HG03520 (cell line): ENCODE measurements around the gene TAS2R16.

ENCODE experiments used
- ATAC-seq: cut with Tn5 transposase; IDR thresholded peaks from one replicate; pipeline ENCODE4 v1.9.1; 2021; ENCODE audit warnings: mild to moderate bottlenecking, moderate library complexity; ENCODE audit not compliant: unreplicated experiment

Gene TAS2R16, protein sequence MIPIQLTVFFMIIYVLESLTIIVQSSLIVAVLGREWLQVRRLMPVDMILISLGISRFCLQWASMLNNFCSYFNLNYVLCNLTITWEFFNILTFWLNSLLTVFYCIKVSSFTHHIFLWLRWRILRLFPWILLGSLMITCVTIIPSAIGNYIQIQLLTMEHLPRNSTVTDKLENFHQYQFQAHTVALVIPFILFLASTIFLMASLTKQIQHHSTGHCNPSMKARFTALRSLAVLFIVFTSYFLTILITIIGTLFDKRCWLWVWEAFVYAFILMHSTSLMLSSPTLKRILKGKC

DNA sequence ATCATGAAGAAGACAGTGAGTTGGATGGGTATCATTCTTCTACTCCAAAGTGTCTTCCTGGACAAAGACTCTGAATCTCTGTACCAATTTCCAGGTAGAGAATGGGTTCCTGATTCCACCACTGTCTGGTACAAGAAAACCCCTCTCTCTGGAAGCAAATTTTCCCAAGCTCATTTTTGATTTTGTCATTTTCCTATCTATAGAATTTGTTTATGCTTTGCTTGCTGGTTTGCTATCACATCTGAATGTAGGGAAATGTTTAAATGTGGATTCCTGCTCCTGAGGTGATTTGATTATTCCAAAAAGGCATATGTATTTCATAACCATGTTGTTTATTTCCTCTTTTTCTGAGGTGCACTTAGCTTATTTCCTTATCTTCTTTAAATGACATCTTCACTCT, at the start of gene TAS2R16:
TAS2R16 (minus strand) TSS at position 101 of the 400 bp plus-strand sequence; CDS start at position 35, 66 bp downstream.
- ATAC-seq = no peak

DNA sequence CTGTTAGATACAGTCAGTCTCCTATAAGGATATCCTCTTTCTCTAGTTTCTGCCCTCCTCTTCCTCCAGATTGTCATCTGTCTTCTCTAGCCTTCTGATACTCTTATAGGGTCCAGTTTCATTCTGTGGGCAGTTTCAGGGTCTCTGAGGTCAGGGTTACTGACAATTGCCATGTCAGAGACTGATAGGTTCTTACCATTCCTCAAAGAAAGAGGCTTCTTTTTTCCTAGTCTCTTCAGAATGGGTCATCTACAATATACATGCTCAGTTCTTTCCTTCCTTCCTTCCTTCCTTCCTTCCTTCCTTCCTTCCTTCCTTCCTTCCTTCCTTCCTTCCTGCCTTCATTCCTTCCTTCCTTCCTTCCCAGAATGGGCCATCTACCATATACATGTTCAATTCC, 48.1 kb upstream of the TAS2R16 start:
- no peak for ATAC-seq

DNA sequence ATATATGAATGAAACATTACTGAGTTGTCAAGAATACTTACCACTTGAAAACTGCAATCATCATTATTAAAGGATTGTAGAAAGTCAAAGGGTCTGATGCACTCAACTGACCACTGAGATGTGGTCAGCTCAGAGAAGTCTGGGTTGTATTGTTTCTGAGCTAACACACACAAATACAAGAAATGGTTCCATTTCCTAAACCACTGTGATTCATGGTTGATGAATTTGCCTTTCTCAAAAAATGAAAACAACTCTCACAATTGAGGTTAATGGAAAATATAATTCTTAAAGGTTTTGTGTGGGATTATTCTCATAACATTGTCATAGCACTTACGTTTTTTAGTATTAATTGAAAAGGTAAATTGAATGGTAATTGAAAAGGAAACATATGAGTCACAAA, 45.6 kb upstream of the TAS2R16 start:
- ATAC-seq = no peak

DNA sequence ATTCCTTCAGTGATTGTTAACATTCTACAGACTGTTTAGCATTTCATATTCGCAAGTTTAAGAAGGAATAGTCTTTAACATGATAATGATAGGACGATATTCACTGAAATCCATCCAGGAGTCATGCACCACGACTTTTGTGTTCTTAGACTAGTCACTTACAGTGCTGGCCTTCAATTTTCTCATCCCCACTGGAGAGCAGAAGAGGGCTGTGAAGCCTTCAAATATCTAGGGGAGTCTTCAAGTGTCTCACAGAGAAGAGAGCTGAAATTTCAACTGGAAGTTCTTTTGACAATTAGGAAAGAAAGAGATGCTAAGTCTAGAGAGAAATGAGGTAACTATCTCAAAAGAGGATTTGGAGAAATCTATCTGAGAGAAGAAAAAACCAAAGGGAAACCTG, 43.8 kb upstream of the TAS2R16 start:
- no peak for ATAC-seq

DNA sequence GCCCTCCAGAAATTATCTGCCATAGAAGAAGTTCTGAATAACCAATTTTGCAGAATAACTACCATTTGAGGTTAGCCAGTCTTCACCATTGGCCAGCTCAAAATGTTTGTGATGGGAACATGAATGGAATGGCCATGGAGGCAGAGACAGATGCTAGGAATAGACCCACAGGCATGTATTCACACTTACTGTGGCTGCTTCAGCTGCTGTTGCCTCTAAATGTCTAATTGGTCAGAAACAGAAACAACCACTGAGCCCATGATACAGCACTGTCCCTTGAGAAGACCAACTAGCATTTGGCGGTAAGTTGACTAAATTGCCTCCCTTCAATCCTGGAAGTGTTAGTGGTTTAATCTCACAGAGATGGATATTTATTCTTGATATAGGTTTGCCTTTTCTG, 38.6 kb upstream of the TAS2R16 start:
- ATAC-seq = no peak

DNA sequence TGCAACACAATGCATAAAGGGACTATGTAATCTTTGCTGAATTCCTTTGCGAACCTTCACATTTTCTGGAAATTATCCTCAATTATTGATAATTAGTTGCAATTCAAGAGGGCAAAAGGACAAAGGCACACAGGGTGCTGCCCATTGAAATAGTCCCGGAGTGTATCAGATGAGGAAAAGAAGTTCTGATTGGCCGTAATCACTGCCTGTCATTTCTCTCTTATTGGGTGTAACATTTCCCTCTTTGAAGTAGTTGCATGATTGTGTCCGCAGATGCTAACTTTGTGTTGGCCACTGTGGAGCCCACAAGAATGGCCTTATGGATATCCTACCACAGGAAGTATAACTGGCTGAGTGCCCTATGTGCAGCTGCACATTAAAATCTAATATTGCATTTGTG, 35.1 kb upstream of the TAS2R16 start:
- ATAC-seq = no peak

DNA sequence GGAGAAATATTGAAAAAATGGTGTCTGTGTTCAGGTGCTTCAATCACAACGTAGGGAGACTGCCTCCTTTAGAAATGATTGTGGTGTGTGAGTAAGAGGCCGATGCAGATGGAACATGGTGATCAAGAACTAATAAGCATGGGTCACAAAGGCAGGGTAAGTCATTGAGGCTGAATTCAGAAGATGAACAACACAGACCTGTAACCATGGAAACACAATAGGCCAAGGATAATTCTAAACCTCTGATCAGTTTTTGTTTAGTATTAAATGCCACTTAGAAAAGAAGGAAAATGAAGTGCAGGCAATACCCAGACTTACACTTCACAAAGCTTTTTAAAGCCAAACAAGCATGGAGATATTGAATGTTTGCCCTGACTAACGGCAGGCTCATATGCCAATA, 32.8 kb upstream of the TAS2R16 start:
- ATAC-seq = no peak

DNA sequence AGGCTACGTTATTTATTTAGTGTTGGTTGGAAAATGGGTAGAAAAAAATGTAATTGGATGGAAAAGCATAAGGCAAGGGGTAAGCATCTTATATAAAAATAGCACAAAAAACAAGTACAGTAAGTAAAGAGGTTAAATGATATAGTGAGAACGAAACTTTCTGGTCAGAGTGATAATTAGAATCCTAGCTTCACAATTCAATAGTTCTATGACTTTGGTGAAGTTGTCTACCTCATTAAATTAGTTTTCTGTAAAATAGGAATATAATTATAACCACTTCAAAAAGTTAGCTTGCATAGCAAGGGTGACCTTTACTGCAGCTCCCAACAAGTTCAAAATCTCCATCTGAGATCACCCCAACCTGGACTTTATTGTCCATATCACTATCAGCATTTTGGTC, 30.8 kb upstream of the TAS2R16 start:
- ATAC-seq = no peak

DNA sequence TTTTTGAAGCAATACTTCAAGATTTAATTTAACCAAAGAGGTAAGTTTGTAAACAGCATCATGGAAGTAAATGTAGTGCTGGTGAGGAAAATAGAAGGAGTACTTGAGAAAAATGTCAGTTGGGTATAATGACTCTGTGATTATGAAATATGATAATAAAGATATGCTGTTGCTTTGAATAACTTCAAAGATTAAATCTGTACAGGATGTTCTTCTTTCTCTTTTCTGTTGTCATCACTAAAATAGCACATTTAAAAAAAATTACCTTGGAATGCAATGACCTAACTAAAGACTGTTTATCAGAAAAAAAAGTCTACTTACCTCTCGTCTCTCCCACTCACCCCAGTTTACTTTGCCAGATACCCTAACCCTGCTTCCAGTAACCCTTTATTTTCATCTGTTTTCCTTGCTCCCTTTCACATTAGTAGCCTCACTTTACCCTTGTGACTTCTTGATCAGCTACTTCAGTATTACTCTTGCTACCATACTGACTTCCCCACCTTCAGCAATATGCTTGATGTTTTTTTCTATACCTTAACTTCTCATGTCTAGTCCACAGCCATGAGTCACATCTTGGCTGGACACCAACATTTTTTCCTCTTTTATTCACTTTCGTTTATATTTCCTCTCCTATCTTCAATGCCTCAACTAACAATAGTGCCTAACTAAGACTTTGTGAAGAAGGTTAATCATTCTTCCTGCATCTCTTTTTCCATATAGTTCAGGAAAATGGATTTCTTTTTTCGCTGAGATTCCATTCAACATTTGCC, 29.7 kb upstream of the TAS2R16 start:
- no peak for ATAC-seq

DNA sequence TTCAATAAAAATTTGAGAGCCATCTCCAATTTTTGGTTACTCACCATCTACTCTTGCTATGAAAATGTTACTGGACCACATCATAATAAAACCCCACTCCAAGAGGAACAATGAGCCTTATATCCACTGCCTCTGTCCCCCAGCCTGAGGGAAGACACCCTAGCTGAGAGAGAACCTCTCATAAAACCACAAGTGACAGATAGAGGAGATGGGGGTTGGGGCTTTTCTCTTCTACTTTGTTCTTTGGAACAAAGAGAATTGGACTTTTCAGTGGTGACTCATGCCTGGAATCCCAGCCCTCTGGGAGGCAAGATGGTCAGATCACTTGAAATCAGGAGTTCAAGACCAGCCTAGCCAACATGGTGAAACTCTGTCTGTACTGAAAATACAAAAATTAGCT, 27.6 kb upstream of the TAS2R16 start:
- ATAC-seq = no peak

DNA sequence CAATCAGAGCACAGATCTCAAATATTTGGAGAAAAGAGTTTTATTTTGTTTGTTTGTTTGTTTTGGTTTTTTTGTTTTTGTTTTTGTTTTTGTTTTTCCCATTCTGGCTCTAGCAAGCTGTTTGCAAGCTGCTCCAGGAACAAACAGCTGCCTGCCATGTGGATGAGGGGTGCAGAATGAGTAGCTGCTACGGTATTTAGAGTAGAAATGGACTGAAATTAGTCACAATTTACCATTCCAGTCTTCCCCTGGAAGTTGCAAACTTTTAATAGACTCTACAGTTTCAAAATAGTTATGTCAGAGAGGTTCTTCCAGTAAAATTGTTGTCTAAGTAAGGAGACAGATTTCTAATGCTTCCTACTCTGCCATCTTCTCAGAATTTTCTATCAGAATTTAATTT, 27.1 kb upstream of the TAS2R16 start:
- ATAC-seq = no peak

DNA sequence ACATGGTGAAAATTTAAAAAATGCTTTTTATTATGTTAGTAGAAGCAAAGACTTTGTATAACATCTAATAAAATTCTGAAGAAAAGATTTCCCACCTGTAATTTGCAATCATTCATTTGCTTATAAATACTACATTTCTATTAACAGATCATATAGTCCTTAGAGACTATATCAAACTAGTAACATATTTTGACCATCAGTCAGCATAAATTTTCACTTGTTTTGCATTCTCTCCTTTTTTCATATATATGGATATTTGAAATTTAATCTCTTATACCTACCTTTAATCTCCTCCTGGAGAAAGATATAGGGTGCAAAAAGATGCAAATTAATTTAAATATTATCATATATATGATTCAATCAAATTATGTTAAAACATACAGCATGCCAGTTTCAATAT, 16.9 kb upstream of the TAS2R16 start:
- no peak for ATAC-seq

DNA sequence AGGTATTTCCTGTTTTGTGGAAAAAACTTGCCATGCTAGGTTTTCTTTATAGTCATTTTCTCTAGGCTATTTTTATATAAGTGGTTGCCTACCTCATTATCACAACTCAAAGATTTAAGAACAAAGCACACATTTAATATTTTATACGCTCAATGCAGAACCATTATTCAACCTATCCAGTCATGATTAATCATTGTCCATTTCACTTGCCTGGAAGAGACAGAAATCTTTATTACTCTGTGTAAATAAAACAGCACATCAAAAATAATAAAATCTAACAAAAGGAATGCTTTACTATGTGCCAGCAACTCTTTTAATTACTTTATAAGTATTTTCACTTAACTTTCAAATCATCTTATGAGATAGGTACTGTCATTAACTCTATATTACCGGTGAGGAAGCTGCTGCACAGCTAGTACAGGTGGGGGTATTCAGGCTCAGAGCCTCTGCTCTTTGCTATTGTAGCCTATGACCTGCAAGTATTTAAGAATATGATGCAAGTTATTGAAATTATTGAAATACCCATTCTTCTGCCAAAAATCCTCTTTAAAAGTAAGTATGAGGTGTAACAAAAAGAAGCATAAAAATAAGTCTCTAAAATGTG, 16.4 kb upstream of the TAS2R16 start:
- ATAC-seq = no peak

DNA sequence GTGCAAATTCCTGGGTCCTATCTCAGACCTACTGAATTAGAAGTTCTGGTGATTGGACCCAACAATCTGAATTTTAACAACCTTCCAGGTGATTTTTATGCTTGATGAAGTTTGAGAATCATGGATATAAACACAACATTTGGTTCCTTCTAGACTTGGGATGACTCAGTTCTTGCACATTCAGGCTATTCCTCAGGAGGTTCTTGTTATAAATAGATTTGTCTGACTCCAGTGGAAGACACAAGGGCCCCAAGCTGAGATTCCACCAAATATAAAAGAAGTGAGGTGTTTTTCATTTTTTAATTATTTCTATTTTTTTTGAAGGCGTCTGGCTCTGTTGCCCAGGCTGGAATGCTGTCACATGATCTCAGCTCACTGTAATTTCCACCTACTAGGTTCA, 9.4 kb upstream of the TAS2R16 start:
- no peak for ATAC-seq

DNA sequence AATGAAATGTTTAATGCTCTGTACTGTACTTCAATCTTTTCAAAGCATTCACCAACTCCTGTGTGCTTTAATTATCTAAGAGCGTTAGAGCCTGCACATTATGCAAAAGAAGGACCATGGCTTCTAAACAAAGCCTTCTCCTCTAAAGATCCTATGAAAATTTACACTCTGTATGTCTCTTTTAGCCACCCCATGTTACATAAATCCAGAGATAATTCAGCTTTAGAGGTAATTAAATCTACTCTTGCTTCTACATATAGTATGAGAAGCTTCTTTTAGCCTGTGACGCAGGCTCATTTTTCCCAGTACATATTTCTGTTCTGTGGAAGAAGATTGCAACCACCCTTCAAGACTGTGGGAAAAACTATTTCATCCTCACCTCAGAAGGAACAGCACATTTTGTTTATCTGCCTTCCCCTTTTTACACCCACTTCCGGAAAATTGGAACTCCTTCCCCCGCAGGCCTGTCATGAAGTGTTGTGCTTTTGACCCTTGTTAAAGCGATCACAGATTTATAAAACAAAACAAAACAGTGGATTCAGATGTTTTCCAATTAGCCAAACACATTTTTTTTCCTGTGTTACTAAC, 8.1 kb upstream of the TAS2R16 start:
- ATAC-seq = no peak

DNA sequence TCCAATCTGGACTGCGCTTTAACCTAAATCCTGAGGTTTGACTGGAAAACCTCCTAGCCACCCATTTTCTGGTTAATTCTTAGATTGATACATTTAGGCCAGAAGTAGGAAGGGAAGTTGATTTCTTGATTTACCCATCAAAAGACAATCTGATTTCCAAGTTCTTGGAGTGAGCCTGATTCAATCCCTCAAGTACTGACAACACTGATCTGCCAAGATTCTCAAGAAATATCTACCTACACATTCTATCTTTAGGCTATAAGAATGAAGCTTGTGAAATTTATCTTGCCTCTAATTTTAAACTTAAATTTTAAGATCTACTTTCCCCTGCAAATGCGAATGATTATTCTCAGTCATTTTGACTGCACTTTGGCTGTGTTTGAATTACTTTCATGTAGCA, 5.9 kb downstream of the TAS2R16 start:
- no peak for ATAC-seq

DNA sequence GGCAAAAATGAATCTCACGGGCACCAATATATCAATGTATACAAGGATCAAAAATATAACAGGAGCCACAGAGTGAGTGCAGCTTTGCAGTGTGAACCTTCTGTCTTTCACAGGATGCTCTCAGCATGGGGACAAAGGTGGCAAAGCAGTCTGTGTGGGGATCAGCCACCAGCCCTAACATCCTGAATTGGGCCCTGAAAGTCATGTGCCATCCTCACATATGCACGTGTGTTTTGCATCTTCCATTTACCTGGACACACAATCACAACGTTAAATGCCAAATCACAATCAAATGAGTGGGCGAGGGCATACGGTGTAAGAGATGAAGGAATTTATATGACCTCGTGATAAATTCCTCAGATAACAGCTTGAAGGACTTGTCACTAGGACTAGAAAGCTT, 6.5 kb downstream of the TAS2R16 start:
- ATAC-seq = no peak

DNA sequence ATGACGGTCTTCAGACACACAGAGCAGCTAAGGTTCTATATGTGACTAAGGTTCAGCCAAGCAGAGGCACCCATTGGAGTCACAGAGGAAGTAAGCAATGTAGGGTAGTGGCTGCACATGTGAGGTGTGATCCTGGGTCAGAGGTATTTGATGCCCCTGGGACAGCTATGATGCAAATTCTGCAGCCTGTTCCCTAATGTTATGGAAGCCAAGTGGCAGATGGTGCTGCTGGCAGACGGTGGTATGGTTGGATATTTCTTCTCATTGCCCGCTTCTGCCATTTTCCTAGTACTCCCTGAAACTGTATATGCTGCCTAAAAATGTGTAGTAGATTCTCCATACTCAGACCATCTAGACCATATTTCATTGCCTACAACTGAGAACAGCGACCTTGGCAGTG, 7.2 kb downstream of the TAS2R16 start:
- no peak for ATAC-seq

DNA sequence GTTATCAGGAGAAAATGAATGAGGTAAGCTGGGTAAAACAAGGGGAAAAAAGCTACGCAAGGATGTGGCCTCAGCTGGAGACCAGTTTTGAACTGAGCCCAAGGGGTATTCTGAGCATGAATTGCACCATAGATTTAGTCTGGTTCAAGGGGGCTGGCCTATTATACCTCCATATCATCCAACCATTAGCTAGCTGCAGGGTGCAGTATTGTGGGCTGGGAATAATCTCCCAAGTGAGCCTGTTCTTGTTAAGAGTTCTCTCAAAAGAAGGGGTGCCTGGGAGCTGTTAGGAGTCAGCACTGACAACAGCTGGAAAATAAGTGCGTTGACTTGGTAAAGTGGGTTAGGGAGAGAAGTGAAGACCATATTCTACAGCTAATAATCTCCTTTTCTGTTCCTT, 8.0 kb downstream of the TAS2R16 start:
- no peak for ATAC-seq

DNA sequence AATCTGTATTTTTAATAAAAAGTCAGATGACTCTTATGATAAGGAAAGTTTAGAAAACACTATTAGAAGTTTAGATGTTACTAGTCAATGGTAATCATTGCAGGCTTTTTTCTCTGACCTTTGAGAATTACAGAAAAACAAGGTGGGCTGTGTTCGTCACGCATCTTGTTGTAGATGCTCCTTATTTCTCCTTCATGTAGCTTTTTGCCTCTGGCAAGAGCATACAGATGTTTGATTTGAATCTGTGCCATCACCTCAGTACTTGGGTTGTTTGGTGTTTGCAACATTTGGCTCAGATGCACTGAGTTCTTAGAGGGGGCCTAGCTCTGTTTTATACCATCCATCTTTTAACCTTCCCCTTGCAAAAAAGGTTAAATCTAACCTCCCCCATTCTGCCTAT, 11.5 kb downstream of the TAS2R16 start:
- ATAC-seq = no peak

DNA sequence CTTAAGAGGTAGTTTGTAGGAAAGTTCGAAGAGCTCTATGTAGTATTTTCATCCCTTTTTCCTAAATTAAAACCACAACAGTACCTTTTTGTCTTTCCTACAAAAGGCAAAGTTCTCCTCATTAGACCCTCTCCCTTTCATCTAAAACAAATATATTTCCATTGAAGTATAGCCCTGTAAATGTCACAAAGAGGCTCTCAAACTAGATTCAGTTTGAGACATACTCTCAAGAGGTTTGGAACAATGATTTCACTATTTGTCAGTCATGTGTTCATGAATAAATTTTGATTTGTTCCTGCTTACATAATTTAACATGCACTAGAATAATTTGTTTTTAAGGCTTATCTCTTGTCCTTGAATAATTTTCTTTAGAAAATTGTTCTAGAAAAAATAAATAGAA, 12.2 kb downstream of the TAS2R16 start:
- ATAC-seq = no peak

DNA sequence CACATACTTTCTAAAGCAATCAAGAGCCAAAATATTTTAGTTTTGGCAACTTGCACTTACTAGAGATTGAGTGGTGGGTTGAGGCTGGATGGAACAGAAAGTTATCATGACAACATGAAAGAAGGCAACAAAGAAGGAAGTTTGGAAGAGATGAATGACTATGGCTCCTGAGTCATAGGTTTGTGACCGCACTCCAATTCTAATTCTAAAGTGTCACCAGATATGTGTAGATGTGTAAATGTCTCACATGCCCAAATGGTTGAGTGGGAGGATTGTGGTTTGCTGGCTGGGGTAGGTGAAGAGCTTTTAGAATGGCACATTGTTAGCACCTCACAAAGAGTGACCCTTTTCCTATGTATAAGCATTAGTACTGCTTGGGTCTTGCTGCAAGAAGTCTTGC, 20.2 kb downstream of the TAS2R16 start:
- ATAC-seq = no peak
